Epidermal melanocyte (primary cell): ENCODE data around the gene ALOX12B.
"Not testable (repeated sequence)": the region's sequence is repeated elsewhere in the genome, so short reads cannot be mapped to it uniquely, and the experiment has no call there.

Experiments
- DNase-seq: peaks from one replicate; pipeline ENCODE4 v3.0.0; 2011; ENCODE audit warnings: low spot score; ENCODE audit not compliant: insufficient read length

Gene ALOX12B

DNA sequence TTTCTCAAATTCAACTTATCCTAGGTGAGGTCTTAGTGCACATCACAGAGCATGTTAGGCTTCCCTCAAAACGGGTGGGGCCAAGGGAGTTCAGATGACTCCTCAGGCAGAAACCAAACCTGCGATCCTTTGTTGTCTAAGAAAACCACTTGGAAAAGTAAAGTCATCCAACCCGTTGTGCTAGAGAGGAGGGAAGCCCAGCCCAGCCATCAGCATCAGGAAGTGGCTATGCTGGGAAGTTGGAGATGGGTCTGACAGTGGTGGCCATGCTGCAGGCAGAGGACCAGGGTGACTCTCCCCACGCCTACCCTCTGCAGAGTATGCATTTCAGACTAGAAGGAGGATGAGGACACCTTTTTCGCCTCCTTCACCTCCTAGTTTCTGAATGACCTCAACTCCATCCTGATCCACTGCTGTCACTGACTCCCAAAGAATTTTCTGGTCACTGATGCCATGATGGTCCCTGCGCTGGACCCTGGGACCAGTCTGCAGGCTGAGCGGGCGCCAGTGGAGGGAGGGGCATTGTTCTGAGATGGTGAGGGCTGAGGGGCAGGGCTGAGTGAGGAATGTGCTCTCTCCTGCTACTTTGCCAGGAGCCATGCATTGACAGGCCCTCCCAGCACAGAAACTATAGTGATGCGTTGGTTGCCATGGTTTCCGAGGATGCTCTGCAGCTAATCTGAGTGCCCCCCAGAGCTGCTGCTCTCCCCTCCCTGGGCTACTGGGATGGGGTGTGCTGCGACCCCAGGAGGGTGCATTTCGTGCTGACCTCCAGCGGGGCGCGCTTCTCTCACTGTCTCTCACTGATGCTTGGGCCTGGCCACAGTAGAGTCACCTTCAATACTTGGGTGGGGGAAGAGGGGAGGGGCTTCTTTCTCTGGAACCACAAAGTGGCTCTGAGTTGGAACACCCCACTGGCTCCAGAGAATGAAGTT lies 20.4 kb downstream of the ALOX12B start:
- DNase-seq, result no peak

DNA sequence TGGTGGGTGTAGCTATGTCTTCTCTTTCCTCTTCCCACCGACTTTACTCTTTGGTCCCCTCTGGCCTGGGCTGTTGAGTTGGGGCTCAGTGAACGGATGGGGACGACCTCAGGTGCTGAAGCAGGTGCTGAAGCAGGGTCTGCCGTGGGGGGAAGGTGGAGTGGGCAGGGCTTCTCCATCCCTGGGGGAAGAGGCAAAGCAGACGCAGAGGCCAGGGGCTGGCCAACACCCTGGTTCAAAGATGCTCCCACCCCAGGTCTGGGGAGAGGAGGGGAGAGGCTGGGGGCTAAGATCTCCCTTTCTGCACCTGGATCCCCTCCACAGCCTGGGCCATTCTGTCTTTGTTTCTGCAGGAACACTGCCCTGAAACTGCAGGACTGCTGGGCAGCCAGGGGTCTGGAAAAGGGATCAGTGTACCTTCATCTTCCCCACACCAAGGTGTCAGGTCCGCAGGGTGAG lies 22.9 kb downstream of the ALOX12B start:
- DNase-seq, result no peak

DNA sequence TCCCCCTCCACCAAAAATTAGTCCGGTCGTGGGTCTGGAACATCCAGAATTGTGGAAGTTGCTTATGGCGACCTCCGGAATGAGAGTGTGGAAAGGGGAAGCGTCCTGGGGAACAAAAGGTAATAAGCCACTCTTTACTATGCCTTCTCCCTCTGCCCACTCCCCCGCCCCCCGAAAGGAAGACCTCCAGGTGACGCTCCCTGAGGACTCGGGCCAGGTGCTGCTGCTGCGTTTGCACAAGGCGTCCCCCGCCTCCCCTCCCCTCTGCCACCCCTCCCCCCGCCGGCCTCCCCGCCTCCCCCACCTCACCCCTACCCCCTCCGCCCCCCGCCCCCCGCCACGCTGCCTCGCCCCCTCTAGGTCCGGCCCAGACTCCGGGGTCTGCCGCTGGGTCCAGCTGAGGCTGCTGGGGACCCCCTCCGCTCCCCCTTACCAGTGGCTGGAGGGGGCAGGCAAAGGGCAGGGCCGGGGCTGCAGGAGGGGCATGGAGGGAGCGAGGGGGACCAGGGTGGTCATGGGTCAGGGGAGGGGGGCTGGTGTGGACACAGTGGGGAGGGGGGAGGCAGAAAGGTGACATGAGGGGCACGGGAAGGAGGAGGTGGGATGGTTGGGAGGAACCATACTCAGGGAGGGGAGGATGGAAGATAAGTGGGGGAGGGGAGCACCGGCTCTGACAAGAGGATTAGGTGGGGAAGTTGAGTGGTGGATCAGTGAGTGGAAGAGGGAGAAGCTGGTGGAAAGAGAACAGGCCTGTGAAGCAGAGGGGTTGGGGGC lies 23.6 kb downstream of the ALOX12B start:
- no peak for DNase-seq

DNA sequence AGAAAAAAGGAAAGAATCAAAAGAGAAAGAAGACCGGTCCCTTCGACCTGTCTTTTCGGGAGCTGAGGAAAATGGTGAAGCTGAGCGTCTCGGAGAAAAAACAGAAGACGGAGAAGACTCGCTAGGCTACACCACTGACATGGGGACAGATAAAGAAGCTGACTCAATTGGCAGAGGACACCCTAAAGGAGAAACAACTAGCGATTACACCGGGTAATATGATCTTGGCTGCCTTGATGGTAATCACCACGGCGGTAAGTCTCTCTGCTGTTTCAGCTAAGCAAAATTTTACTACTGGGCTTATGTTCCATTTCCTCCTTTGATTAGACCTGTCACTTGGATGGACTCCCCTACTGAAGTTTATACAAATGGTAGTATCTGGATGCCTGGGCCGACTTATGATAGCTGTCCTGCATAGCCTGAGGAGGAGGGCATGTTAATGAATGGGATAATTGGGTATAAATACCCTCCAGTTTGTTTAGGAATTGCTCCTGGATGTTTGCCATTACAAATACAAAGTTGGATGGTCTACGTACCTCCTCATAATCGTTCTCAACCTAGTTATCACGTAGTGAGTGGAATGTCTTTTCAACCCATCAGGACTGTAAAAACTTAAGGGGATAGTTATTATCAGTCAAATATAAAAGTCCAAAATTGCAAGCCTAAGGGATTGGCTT lies 24.6 kb downstream of the ALOX12B start:
- DNase-seq, result no peak

DNA sequence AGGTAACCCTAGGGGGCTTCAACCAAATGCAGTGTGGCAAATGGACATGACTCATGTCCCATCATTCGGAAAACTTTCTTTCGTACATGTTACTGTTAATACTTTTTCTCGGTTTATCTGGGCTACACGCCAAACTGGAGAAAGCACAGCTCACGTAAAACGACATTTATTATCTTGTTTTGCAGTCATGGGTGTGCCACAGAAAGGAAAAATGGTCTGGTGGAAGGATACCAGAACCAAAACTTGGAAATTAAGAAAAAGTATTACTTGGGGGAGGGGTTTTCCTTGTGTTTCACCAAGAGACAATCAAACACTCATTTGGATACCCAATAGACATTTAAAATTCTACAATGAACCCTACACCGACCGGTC lies 25.1 kb downstream of the ALOX12B start:
- no peak for DNase-seq

DNA sequence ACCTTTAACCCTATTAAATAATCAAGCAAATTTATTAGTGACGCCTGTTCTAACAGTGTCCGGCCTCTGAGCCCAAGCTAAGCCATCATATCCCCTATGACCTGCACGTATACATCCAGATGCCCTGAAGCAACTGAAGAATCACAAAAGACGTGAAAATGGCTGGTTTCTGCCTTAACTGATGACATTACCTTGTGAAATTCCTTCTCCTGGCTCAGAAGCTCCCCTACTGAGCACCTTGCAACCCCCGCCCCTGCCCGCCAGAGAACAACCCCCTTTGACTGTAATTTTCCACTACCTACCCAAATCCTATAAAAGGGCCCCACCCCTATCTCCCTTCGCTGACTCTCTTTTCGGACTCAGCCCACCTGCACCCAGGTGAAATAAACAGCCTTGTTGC lies 25.7 kb downstream of the ALOX12B start:
- DNase-seq, result not testable (repeated sequence)

DNA sequence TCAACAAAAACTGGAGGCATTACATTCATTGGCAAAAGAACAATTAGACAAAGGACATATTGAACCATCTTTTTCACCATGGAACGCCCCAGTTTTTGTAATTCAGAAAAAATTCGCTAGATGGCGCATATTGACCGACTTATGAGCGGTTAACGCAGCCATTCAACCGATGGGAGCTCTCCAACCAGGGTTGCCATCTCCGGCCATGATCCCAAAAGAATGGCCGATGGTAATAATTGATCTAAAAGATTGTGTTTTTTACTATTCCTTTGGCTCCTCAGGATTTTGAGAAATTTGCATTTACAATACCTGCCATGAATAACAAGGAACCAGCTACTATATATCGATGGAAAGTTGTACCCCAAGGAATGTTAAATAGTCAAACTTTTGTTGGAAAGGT lies 27.2 kb downstream of the ALOX12B start:
- DNase-seq, result peak; percentile 80

DNA sequence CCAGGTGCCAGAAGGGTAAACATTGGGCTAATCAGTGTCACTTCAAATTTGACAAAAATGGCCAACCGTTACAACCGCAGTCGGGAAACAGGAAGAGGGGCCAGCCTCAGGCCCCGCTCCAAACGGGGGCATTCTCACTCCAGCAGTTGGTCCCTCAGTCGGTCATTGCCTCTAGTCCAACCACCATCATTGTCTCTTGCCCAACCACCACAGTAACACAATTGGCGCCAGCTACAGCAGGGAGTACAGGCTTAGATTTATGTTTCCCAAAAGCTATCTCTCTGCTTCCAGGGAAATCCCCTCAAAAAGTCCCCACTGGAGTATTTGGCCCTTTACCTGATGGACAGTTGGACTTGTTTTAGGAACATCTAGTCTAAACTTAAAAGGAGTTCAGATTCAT lies 28.4 kb downstream of the ALOX12B start:
- no peak for DNase-seq

DNA sequence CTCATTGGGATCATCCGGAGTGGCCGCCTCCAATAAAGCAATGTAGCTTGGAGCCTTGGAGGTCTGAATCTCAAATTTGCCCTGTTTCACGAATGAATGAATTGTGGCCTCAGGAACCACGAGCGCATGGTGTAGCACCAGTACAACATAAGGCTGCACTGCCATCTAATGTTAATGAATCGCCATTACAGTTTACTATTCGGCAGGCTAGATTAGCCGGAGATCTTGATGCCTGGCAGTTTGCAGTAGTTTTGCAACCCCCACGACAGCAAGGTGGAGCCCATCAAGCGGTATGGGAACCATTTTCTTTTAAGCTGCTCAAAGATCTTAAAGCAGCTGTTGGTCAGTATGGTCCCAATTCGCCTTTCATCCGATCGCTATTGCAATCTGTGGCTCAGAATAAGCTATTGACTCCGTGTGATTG lies 29.8 kb downstream of the ALOX12B start:
- peak; percentile 93 for DNase-seq

DNA sequence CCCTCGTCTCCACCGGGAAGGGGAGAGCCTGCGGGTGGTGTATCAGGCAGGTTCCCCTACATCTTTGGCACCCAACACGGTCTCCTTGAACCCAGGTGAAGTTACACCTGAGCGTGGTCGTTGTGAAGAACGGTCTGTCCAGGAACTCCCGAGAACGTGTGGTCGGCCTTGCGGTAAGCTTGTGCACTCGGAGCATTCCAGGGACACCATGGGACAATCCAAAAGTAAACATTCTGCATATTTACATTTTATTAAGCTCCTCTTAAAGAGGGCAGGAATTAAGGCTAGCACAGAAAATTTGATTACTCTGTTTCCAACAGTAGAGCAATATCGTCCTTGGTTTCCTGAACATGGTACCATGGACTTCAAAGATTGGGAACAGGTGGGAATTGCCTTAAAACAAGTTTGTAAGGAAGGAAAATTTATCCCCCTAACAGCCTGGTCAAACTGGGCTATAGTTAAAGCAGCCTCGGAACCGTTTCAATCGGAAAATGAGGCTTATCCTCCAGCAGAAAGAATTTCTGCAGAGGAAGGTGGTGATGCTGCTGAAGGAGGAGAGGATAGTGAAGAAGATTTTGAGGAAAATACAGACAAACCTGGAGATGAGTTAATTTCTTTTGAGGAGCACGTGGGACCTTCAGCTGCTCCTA lies 30.4 kb downstream of the ALOX12B start:
- no peak for DNase-seq

DNA sequence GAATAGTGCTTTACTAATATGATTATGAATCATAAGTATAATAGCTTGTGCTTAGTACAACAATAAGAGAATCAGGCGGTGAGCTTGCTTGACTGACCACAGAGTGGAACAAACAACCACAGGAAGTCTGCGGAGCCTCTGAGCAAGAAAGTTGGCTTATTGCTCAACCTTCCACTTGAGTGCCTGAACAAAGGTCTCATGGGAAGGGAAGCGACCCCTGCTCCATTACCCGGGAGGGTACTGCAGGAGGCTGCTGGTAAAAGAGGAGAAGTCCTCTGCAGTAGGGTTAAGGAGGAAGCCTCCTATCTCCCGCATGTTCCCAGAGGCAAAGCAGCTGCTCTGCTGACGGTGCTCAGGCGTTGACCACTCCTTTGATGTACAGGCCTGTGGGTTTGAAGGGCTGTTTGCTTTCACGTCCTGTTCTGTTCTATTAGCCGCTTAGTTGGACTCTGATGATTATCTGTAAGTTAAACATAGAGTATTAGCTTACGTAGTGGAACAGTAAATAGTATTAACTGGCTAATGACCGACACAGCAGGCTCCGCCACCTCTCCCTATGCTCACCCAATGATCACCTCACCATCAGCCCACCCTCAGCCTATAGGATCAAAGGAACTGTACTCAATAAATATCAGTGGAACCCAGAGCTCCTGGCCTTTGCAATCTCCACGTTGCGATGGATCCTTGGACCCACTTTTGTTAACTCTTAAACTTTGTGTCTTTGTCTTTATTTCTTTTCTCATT lies 31.1 kb downstream of the ALOX12B start:
- no peak for DNase-seq

DNA sequence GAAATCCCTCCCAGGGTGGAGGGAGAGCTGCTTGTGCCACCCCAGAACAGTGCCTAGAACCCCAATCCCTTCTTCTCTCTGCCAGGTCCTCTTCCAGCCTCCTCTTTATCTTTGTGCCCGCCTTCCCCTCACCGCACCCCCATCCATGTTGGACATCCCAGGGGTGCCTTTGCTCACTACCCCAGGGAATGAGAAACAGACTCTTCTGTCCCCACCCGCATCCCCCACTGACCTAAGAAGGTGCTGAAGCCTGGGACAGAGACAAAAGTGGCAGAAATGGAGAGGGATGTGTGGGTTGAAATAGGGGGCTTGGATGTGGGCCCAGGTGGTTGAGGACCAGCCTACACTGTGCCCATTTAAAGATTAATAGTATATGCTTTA lies 31.7 kb downstream of the ALOX12B start:
- DNase-seq, result no peak

DNA sequence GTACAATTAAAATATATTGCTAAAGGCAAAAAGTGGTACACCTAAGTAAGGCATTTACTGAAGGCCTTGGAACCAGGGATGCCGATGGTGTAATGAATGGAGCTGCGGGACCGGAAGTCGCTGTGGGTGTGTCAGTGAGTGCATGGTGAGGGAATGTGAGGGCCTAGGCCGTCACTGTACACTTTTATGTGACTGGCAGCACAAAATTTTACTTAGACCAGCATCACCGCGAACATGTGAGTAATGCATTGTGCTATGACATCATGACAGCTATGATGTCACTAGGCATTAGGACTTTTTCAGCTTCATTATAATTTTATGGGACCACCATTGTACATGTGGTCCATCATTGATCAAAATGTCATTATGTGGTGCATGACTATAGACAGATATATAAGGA lies 33.9 kb downstream of the ALOX12B start:
- no peak for DNase-seq

DNA sequence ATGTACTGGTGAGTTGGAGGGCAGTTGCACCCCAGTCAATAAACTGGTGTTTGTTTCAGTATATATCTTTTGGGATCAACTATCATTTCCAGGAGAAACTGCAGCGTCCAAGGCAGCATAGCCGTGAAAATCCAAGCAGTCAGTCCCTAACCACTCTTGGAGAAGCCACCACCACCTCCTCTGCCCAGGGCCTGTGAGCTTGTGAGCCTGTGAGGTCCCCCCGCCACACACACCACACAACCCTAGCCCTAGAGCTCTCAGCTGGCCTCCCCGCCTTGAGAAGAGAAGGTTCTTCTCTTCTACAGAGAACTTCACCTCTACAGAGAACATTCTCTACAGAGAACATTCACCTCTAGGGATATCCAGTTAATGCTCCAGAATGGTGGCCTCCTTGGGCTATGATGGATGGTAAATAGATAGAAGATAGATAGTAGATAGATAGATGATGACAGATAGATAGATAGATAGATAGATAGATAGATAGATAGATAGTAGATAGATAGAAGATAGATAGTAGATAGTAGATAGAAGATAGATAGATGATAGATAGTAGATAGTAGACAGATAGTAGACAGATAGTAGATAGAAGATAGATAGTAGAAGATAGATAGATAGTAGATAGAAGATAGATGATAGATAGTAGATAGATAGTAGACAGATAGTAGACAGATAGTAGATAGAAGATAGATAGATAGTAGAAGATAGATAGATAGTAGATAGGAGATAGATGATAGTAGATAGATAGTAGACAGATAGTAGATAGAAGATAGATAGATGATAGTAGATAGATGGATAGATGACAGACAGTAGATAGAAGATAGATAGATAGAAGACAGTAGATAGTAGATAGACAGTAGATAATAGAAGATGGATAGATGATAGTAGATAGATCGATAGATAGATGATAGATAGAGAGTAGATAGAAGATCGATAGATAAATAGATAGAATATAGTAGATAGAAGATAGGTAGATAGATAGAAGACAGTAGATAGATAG lies 35.0 kb downstream of the ALOX12B start:
- DNase-seq, result no peak

DNA sequence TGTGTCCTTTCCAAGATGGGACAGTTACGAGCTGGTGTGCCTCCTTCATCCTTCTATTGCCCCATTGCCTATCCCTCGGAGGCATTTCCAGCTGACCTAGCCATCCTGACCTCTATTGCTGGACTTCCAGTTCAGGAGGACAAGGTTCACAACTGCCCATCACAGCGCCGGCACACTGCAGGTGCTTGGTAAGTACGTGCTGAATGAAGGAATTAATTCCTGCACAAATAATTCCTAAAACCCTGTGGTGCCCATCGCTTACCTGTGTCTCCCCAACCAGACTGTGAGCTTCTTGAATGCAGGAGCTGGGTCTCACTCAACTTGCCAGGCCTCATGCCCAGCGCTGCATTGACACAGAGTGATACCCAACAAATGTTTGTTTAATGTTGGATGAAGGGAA lies 35.7 kb downstream of the ALOX12B start:
- DNase-seq, result no peak

DNA sequence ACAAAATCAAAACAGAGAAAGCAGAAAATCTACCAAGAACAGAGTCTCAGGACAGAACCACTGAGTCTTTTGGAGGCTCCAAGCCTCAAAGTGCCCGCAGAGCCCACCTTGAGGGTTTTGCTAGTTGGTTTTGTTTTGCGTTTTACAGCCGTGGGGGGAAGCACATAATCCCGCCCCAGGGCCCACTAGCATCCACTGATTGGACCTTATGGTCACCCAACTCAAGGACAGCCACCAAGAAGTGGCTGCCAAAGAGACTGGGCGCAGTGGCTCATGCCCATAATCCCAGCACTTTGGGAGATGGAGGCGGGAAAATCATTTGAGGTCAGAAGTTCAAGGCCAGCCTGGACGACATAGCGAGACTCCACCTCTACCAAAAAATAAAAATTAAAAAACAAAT lies 38.8 kb downstream of the ALOX12B start:
- no peak for DNase-seq

DNA sequence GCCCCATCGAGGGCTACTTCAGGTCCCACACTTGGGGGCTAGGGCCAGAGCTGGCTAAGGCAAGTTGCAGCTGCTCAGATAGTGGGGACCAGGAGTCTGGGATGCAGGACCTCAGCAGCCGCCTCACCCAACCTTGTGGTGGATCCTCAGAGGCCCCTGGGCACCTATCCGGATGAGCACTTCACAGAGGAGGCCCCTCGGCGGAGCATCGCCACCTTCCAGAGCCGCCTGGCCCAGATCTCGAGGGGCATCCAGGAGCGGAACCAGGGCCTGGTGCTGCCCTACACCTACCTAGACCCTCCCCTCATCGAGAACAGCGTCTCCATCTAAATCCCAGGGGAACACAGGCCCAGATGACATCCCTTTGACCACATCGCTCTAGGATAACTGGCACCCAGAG lies 39.3 kb downstream of the ALOX12B start:
- DNase-seq, result no peak

DNA sequence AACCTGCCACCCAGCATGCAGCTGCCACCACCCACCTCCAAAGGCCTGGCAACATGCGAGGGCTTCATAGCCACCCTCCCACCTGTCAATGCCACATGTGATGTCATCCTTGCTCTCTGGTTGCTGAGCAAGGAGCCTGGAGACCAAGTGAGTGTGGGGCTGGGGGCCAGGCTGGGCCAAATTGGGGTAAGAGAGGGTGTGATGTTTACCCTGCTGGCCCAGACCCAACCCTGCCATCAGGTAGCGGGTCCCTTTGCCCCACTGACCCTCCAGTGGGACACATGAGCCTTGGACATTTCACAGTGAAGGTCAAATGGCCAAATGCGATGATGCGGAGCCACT lies 39.8 kb downstream of the ALOX12B start:
- no peak for DNase-seq

DNA sequence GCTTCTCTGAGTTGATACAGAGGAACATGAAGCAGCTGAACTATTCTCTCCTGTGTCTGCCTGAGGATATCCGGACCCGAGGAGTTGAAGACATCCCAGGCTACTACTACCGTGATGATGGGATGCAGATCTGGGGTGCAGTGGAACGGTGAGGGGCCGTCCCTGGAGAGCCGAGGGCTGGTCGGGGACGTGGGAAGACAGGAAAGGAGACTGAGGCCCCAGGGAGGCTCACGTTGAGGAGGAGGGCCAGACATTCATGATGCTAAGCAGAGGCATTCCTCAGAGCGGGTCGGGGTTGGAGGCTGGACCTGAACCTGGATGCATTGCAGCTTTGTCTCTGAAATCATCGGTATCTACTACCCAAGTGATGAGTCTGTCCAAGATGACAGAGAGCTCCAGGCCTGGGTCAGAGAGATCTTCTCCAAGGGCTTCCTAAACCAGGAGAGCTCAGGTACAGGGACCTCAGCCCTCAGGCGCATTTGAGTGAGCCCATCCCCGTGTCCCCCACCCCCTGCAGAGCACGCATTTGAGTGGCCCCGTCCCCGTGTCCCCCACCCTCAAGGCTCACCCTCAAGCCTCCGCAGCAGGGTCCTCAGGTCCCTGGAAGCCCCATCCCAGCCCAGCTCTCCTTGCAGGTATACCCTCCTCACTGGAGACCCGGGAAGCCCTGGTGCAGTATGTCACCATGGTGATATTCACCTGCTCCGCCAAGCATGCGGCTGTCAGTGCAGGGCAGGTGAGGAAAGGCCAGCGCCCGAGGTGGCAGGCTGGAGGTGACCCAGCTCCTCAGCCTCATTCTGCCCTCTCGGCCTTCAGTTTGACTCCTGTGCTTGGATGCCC lies 40.4 kb downstream of the ALOX12B start:
- peak; percentile 5 for DNase-seq
